Mesodermal cell (in vitro differentiated cells): ENCODE data around the gene SPINK4.

Experiments used
- H3K27ac ChIP-seq: 2 replicates; pipeline ENCODE4 v1.7.0; 2013; ENCODE audit warnings: mild to moderate bottlenecking, low read depth, low read length, moderate library complexity; ENCODE audit not compliant: severe bottlenecking
- H3K36me3 ChIP-seq: 2 replicates; pipeline ENCODE4 v1.7.1; 2013; ENCODE audit warnings: mild to moderate bottlenecking, low read length, moderate library complexity; ENCODE audit not compliant: control insufficient read depth, insufficient read depth
- H3K4me1 ChIP-seq: one replicate; pipeline ENCODE4 v1.7.1; 2013; ENCODE audit warnings: mild to moderate bottlenecking, low read length; ENCODE audit not compliant: insufficient read depth, control insufficient read depth, poor library complexity, severe bottlenecking
- H3K4me3 ChIP-seq: 2 replicates; pipeline ENCODE4 v1.7.0; 2013; ENCODE audit warnings: low read length, control low read depth, mild to moderate bottlenecking; ENCODE audit not compliant: insufficient read depth, poor library complexity, severe bottlenecking; ENCODE audit errors: extremely low read depth
- H3K9me3 ChIP-seq: 2 replicates; pipeline ENCODE4 v1.7.1; 2013; ENCODE audit warnings: mild to moderate bottlenecking, low read length, moderate library complexity; ENCODE audit not compliant: control insufficient read depth
- WGBS, 2 experiments: methylation state at CpG; one replicate each; pipeline ENCODE4 v1.1.5; 2013; ENCODE audit warnings: missing lambda C conversion rate in 2 of 2; ENCODE audit not compliant: insufficient coverage in 2 of 2; 5-methylcytosine and 5-hydroxymethylcytosine counted together

SPINK4 gene

DNA sequence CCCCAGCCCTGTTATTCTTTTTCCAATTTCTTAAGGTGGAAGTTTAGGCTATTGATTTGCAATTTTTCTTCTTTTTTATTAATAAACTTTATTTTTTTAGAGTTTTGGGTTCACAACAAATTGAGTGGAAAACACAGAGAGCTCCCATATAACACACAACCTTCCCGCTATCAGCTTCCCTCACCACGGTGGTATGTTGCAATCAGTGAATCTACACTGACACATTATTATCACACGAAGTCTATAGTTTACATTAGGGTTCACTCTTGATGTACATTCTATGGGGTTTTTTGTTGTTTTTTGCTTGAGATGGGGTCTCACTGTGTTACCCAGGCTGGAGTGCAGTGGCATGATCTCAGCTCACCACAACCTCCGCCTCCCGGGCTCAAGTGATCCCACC, 45.5 kb downstream of the SPINK4 start:
- H3K27ac ChIP-seq: no peak overlapping the region
- no peaks in the 10 kb centered on the region for H3K9me3 ChIP-seq
- H3K4me1 ChIP-seq: no peaks in the 10 kb centered on the region
- H3K36me3 ChIP-seq: peaks cover 21% of the 10 kb centered on the region
- 90 to 100% methylated on average over 2 to 3 of the region's 5 CpGs for WGBS, 2 experiments
- H3K4me3 ChIP-seq: no peak overlapping the region

DNA sequence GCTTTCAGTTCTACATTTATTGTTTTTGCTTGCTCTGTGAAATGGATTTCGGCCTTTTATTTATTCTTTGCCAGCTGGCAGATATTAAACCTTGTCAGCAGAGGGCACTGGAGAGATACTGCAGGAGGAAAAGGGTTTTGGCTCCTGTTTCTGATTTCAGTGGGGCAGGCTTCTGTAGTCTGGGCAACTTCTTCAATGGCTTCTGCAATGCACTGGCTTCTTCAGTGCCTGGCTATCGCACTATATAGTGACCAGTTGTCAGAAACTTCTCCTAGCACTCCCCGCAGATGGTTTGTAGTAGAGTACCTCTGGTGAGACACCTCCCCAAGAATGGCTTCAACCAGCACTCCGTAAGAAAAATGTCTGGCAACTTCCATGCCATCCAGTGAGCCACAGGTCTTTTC, 47.1 kb downstream of the SPINK4 start:
- no peaks in the 10 kb centered on the region for H3K4me1 ChIP-seq
- peaks cover 9% of the 10 kb centered on the region for H3K36me3 ChIP-seq
- no peaks in the 10 kb centered on the region for H3K9me3 ChIP-seq
- WGBS, 2 experiments: 69 to 78% methylated on average over 4 of the region's 4 CpGs
- no peak overlapping the region for H3K27ac ChIP-seq
- H3K4me3 ChIP-seq: no peak overlapping the region

- Histone ChIP-seq H3K36me3 (peaks cover 12% of the 10 kb centered on the region), H3K4me1 (no peaks in the 10 kb centered on the region), H3K9me3 (no peaks in the 10 kb centered on the region), H3K27ac (no peak overlapping the region), H3K4me3 (no peak overlapping the region)
- WGBS, 2 experiments: no CpG with 5 or more reads among the region's 4 CpGs
Observed at GRCh38 chr9:33288235-33288634, 48.3 kb downstream of the SPINK4 start.

GRCh38 chr9:33288828-33289483, 49.0 kb downstream of the SPINK4 start:
- peak overlapping the region; percentile 95 for H3K4me3 ChIP-seq
- H3K27ac ChIP-seq: no peak overlapping the region
- H3K36me3 ChIP-seq: peaks cover 19% of the 10 kb centered on the region
- 84 to 92% methylated on average over 4 of the region's 14 CpGs for WGBS, 2 experiments
- no peaks in the 10 kb centered on the region for H3K9me3 ChIP-seq
- H3K4me1 ChIP-seq: no peaks in the 10 kb centered on the region

DNA sequence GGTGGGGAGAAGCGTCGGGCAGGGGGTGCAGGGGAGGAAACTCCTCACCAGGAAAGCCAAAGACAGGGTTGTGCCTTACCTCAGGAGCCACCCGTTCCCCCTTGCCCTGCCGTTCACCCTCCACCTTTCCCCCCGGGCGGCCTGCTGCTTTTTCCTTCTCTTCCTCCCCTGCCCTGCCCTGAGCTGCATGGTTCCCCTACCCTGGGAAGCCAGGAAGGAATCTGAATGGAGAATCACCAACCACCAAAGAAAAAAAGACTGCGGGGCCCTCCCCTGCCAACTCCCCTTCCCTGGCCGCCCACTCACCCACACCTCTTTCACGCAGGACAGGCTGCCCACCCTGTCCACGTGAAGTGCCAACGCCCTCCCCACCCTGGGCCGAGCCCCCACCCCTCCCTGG, 49.5 kb downstream of the SPINK4 start:
- peak overlapping the region; percentile 95 for H3K4me3 ChIP-seq
- no peaks in the 10 kb centered on the region for H3K4me1 ChIP-seq
- WGBS, 2 experiments: 66 to 71% methylated on average over 2 to 6 of the region's 12 CpGs
- no peaks in the 10 kb centered on the region for H3K9me3 ChIP-seq
- peak overlapping the region; percentile 99 for H3K27ac ChIP-seq
- H3K36me3 ChIP-seq: peaks cover 25% of the 10 kb centered on the region

DNA sequence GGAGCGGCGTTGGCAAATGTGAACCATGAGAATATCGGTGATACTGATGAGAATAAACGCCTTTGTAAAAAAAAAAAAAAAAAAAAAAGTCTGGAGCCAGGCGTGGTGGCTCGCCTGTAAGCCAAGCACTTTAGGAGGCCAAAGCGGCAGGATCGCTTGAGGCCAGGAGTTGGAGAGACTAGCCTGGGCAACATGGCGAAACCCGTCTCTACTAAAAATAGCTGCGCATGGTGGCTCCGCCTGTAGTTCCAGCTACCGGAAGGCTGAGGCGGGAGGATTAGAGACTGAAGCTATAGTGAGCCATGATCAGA, 49.9 kb downstream of the SPINK4 start:
- H3K4me1 ChIP-seq: no peaks in the 10 kb centered on the region
- no peaks in the 10 kb centered on the region for H3K9me3 ChIP-seq
- peak overlapping the region; percentile 95 for H3K4me3 ChIP-seq
- peaks cover 29% of the 10 kb centered on the region for H3K36me3 ChIP-seq
- H3K27ac ChIP-seq: peak overlapping the region; percentile 99
- 4 to 5% methylated on average over 9 of the region's 14 CpGs for WGBS, 2 experiments

- H3K4me1 ChIP-seq: no peaks in the 10 kb centered on the region
- peak within 1 kb of the TSS; percentile 99 for H3K27ac ChIP-seq
- 0 to 1% methylated on average over 48 to 58 of the region's 63 CpGs for whole genome bisulfite sequencing, 2 experiments
- peak within 1 kb of the TSS; percentile 95 for H3K4me3 ChIP-seq
- no peaks in the 10 kb centered on the region for H3K9me3 ChIP-seq
- peaks cover 34% of the 10 kb centered on the region for H3K36me3 ChIP-seq
Observed at GRCh38 chr9:33290247-33291030, 50.5 kb downstream of the SPINK4 start, which contains the start of gene NFX1. Gene NFX1 (plus strand): TSS chr9:33290516. CDS start chr9:33290573, 57 bp downstream.

- peak overlapping the region; percentile 95 for H3K4me3 ChIP-seq
- 8 to 25% methylated on average over 2 to 4 of the region's 7 CpGs for WGBS, 2 experiments
- no peaks in the 10 kb centered on the region for H3K9me3 ChIP-seq
- H3K36me3 ChIP-seq: peaks cover 40% of the 10 kb centered on the region
- H3K4me1 ChIP-seq: peaks cover 1% of the 10 kb centered on the region
- peak overlapping the region; percentile 99 for H3K27ac ChIP-seq
Observed at GRCh38 chr9:33291031-33291397, 51.0 kb downstream of the SPINK4 start.

- no peak overlapping the region for H3K4me3 ChIP-seq
- no peaks in the 10 kb centered on the region for H3K9me3 ChIP-seq
- peaks cover 48% of the 10 kb centered on the region for H3K36me3 ChIP-seq
- no peak overlapping the region for H3K27ac ChIP-seq
- H3K4me1 ChIP-seq: peaks cover 10% of the 10 kb centered on the region
- 95% methylated on average over 2 to 3 of the region's 5 CpGs for WGBS, 2 experiments
Observed at GRCh38 chr9:33291901-33292300, 51.9 kb downstream of the SPINK4 start.

DNA sequence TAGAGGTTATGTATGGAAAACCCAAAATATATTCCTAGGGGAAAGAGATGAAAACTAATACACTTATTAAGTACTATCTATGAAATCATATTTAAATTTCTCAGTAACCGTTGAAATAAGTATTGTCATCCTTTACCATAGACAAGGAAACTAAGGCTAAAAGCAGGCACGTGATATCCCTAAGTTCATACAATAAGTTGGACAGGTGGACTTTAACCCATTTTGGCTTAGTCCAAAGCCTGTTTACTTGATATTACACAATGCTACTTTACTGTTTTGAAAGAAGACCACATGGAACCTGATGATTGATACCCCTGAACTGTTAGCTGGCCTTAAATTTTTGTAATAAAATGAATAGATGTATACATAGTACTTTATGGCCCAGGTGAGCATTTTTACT, 53.8 kb downstream of the SPINK4 start:
- Histone ChIP-seq H3K4me1 (peaks cover 10% of the 10 kb centered on the region), H3K27ac (no peak overlapping the region), H3K9me3 (no peaks in the 10 kb centered on the region), H3K4me3 (no peak overlapping the region), H3K36me3 (peaks cover 66% of the 10 kb centered on the region)
- WGBS, 2 experiments: 100% methylated on average over 1 of the region's 2 CpGs
